HG03025 (cell line): Measurements from ENCODE around the gene GALE.
"Not testable (repeated sequence)": the region's sequence is repeated elsewhere in the genome, so short reads cannot be mapped to it uniquely, and the experiment has no call there.

Experiments
- ATAC-seq: cut with Tn5 transposase; IDR thresholded peaks from one replicate; pipeline ENCODE4 v1.9.1; 2021; ENCODE audit warnings: mild to moderate bottlenecking, moderate library complexity; ENCODE audit not compliant: unreplicated experiment, low FRiP score

The GALE gene

DNA sequence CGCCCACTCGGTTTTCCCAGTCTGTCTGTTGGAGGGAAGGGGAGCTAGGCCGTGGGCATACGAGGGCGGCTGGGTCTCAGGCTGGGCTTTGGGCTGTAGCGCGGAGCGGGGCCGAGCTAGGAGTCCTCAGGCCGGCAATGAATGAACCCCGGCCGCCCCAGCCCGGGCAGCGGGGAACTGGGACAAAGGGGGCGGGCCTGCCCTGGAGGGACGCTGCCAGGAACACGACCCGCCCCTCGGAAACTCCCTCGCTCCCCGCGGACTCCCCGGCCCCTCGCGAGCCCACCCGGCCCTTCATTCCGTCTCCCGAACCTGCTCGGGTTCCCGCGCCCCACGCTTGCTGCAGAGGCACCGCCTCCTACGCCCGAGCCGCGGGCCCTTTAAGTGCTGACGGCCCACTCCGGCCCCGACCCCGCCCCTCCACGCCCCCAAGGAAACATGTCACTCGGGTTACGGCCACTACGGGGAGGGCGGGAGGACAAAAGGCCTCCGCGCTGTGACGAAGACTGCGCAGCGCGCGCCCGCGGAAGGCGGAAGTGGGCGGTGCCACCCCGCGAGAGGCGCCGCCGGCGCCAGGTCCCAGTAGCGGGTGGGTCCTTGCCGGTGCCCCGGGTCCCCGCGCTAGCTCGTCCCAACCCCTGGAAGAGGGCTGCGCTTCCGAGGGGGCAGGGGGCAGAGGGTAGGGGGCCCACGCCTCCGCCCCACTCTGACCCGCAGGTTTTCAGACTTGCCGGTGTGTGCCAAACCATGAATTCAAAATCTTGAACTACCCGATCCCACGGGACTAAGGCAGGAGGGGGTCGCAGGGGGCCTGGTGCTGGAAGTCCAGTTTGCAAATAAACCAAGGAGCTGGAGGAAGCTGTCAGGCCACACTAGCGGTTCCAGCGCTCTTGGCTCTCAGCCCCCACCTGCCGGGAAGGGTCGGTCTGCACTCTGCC, at the start of gene GALE:
Gene GALE, minus strand, starts transcription at position 355 of the 938 bp plus-strand sequence. CDS start 1,747 bp downstream, outside the sequence.
- peak; percentile 80 for ATAC-seq

GRCh38 chr1:23848673-23849616, 48.4 kb upstream of the GALE start:
- no peak for ATAC-seq

DNA sequence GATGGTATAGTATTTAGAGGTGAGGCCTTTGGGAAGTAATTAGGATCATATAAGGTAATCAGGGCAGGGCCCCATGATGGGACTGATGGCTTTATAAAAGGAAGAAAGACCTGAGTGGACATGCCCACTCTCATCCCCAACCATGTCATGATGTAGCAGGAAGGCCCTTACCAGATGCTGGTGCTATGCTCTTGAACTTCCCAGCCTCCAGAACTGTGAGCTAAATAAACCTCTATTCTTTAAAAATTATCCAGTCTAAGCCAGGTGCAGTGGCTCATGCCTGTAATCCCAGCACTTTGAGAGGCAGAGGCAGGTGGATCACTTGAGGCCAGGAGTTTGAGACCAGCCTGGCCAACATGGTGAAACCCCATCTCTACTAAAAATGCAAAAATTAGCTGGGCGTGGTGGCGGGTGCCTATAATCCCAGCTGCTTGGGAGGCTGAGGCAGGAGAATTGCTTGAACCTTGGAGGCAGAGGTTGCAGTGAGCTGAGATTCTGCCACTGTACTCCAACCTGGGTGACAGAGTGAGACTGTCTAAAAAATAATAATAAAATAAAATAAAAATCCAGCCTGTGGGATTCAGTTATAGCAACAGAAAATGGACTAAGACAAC, 47.0 kb upstream of the GALE start:
- ATAC-seq = not testable (repeated sequence)

- no peak for ATAC-seq
Measured at GRCh38 chr1:23845163-23845562, 44.6 kb upstream of the GALE start.

DNA sequence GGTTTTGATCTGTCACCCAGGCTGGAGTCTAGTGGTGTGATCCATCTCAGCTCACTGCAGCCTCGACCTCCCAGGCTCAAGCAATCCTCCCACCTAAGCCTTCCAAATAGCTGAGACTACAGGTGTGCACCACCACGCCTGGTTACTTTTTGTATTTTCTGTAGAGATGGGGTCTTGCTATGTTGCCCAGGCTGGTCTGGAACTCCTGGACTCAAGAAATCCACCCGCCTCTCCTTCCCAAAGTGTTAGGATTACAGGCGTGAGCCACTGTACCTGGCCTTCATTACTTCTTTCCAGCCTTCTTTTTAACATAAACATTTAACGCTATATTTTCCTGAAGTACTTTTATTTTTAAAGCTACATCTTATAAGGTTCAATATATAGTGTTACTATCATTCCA, 43.1 kb upstream of the GALE start:
- no peak for ATAC-seq

GRCh38 chr1:23838401-23838866, 37.9 kb upstream of the GALE start:
- ATAC-seq = no peak

- no peak for ATAC-seq
Measured at GRCh38 chr1:23837908-23838307, 37.4 kb upstream of the GALE start.

DNA sequence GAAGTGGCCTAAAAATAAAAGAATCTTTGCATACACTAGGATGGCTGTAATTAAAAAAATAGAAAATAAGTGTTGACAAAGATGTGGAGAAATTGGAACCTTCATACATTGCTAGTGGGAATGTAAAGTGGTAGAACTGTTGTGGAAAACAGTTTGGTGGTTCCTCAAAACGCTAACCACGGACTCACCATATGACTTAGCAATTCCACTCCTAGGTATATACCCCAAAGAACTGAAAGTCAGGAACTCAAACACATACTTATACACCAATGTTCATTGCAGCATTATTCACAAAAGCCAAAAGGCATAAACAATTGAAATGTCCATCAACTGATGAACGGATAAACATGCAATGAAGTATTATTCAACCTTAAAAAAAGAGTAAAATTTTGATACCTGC, 35.5 kb upstream of the GALE start:
- ATAC-seq = no peak

GRCh38 chr1:23834156-23834555, 33.6 kb upstream of the GALE start:
- ATAC-seq = not testable (repeated sequence)

DNA sequence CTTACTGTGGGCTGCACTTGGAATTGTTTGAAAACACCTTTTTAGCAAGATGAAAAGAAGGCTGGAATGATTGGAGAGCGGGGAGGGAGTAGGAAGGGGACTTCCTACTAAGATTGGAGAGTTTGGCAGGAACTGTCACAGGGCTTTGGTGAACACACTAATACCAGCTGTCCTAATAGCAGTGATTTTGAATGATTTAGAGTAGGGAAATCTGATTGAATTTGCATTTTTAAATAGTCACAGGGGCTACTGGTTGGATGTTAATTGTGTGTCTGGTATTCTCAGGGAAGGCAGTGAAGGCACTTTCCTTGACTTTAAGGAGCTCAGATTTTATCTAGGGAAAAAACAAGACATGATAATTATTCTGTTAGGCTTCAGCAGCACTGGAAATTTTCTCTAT, 27.2 kb upstream of the GALE start:
- ATAC-seq = no peak

DNA sequence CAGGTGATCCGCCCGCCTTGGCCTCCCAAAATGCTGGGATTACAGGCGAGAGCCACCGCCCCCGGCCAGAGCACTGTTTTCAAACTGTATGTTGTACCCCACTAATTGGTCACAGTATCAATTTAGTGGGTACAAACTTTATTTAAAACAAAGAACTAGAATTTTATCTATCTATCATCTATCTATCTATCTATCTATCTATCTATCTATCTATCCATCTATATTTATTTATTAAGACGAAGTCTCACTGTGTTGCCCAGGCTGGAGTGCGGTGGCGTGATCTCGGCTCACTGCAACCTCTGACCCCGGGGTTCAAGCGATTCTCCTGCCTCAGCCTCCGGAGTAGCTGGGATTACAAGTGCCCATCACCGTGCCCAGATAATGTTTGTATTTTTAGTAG, 26.0 kb upstream of the GALE start:
- ATAC-seq = not testable (repeated sequence)

- ATAC-seq = no peak
Measured at GRCh38 chr1:23825762-23826522, 25.4 kb upstream of the GALE start.

- ATAC-seq = peak; percentile 71
Measured at GRCh38 chr1:23825076-23825761, 24.7 kb upstream of the GALE start, which contains the start of gene HMGCL. Gene HMGCL, minus strand, starts transcription at chr1:23825429. Its CDS starts 14 bp downstream, at chr1:23825415.

DNA sequence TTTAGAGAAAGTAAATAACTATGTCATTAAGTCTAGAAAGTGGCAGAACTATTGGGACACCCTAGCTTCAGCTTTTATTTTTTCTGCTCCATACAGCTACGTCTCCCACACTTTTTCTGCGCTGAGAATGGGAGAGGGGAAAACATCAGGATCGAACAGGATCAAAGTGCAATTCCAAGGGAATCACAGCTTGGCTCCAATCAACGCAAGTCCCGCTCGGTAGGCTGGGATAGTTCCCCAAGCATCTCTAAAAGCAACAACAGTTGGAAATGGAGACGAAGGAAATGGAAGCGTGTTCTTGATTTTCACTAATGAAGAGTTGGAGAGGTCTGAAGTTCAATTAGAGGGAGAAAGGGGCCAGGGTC, 24.1 kb upstream of the GALE start:
- ATAC-seq = peak; percentile 12

DNA sequence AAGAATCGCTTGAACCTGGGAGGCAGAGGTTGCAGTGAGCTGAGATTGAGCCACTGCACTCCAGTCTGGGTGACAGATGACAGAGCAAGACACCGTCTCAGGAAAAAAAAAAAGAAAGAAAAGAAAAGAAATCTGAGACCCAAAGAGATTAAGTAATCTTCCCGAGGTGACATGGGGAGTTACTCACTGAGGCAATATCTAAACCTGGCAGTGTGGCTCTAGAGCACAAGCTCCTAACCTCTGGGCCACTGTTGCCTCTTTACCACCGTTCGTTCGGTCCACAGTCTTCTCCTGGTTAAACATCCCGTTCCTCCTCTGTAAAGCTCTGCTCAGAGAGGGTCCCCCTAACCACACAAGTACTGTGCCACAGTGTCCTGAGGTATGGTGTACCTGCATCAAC, 23.2 kb upstream of the GALE start:
- no peak for ATAC-seq

DNA sequence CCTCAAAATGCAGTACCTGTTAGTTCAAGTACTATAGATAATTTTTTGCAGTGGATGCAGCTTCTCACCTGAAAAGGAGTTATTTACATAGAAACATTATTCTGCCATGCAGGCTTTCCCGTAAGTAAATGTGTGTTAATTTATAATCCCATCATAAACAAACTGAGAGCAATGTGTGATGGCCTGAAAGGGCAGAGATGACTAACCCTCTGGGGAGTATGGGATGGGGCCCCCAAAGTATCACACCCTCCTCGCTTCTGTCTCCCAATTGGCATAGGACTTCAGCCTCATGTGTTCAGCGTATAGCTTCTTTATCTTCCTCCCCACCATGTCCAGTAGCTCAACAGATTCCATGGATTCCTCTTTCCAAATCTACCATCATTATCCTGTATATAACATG, 17.1 kb upstream of the GALE start:
- ATAC-seq = no peak

GRCh38 chr1:23816906-23817305, 16.4 kb upstream of the GALE start:
- ATAC-seq = no peak

DNA sequence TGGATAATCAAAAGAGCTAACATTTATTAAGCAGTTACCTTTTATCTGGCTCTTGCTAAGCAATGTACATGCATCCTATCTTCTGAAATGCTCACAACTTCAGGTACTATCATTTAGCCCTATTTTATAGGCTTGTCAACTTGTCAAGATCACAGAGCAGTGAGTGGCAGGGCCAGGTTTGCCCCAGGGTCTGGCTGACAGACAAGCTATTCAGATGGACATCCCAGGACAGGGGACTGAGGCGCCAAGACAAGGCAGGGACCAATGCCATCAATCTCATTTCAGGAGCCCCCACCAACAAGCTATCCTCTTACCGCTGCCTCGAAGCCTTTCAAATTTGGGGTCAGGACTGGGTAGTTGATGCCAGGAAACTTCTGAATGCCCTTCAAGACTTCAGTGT, 15.8 kb upstream of the GALE start:
- ATAC-seq = no peak

DNA sequence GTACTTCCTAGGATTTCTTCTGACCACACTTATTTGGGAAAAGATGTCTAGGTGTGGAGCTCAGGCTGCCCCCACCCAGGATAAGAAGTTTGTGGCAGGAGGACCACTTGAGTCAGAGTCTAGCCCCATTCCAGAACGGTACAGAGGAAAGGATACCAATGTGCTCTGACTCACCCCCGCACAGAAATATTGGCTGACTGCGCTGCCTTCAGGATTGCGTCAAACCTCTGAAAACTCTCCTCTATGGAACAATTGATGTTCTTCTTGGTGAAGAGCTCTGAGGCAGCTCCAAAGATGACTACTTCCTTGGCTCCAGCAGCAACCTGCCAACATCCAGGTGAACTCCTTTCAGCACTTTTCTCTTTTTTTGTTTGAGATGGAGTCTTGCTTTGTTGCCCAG, 13.5 kb upstream of the GALE start:
- no peak for ATAC-seq
